Osteocyte (in vitro differentiated cells): ENCODE data around the gene CD72. TPM values are rescaled to one million over a fixed set of nuclear protein-coding genes. Genes with fewer than 3 reads are reported as not detected.
"Not testable (repeated sequence)": the region's sequence is repeated elsewhere in the genome, so short reads cannot be mapped to it uniquely, and the experiment has no call there.

Experiments
- DNase-seq: peaks from one replicate; pipeline ENCODE4 v3.0.0; 2021; ENCODE audit warnings: mixed read lengths; ENCODE audit not compliant: unreplicated experiment; ENCODE audit errors: extremely low spot score
- H3K27ac Mint-ChIP-seq: one replicate; pipeline ENCODE4 v1.8.0; 2021; ENCODE audit warnings: mild to moderate bottlenecking, mixed read lengths; ENCODE audit not compliant: unreplicated experiment
- H3K27me3 Mint-ChIP-seq: one replicate; pipeline ENCODE4 v1.8.0; 2021; ENCODE audit warnings: mixed read lengths; ENCODE audit not compliant: unreplicated experiment
- H3K36me3 Mint-ChIP-seq: one replicate; pipeline ENCODE4 v1.8.0; 2021; ENCODE audit warnings: mixed read lengths; ENCODE audit not compliant: unreplicated experiment
- H3K4me1 Mint-ChIP-seq: one replicate; pipeline ENCODE4 v1.8.0; 2021; ENCODE audit warnings: mixed read lengths; ENCODE audit not compliant: unreplicated experiment
- H3K4me3 Mint-ChIP-seq: one replicate; pipeline ENCODE4 v1.8.0; 2021; ENCODE audit warnings: mild to moderate bottlenecking, moderate library complexity, mixed read lengths; ENCODE audit not compliant: unreplicated experiment
- H3K9me3 Mint-ChIP-seq: one replicate; pipeline ENCODE4 v1.8.0; 2021; ENCODE audit warnings: mixed read lengths; ENCODE audit not compliant: unreplicated experiment
- CTCF ChIP-seq: fragments of 200-600 bp; sonication (generic); IDR thresholded peaks from 2 replicates; pipeline ENCODE4 v1.5.0; 2021; ENCODE audit warnings: antibody characterized with exemption, mild to moderate bottlenecking, moderate library complexity
- total RNA-seq: library from RNA; stranded (reverse); gene quantifications from 2 replicates; pipeline ENCODE4 v1.2.1, GENCODE V29; 2021

Gene CD72
- total RNA-seq, 1 donor from 2014 or later, result 0.91 TPM

GRCh38 chr9:35649431-35650340 lies 31.5 kb upstream of the CD72 start:
- Mint-ChIP-seq H3K4me3 (no peak overlapping the region), H3K4me1 (peaks cover 9% of the 10 kb centered on the region), H3K27ac (no peak overlapping the region), H3K9me3 (no peaks in the 10 kb centered on the region), H3K36me3 (no peaks in the 10 kb centered on the region), H3K27me3 (no peaks in the 10 kb centered on the region)
- no peak for DNase-seq
- TF ChIP-seq CTCF, result no peak

GRCh38 chr9:35646533-35647265 lies 28.5 kb upstream of the CD72 start:
- peak; percentile 98 for DNase-seq

GRCh38 chr9:35646153-35646532 lies 27.9 kb upstream of the CD72 start:
- no peak for DNase-seq
- Mint-ChIP-seq H3K27ac (peak overlapping the region; percentile 93), H3K36me3 (no peaks in the 10 kb centered on the region), H3K9me3 (no peaks in the 10 kb centered on the region), H3K4me3 (peak overlapping the region; percentile 85), H3K4me1 (peaks cover 9% of the 10 kb centered on the region), H3K27me3 (no peaks in the 10 kb centered on the region)
- TF ChIP-seq CTCF, result no peak

More at GRCh38 chr9:35646533-35647265, 28.5 kb upstream of the CD72 start:
- peaks cover 9% of the 10 kb centered on the region for H3K4me1 Mint-ChIP-seq
- H3K27me3 Mint-ChIP-seq, result no peaks in the 10 kb centered on the region
- H3K36me3 Mint-ChIP-seq, result no peaks in the 10 kb centered on the region
- peak overlapping the region; percentile 93 for H3K27ac Mint-ChIP-seq
- no peaks in the 10 kb centered on the region for H3K9me3 Mint-ChIP-seq
- peak; percentile 92 for TF ChIP-seq CTCF
- peak overlapping the region; percentile 85 for H3K4me3 Mint-ChIP-seq

- DNase-seq, H3K9me3 Mint-ChIP-seq, H3K36me3 Mint-ChIP-seq, H3K27me3 Mint-ChIP-seq, H3K4me1 Mint-ChIP-seq: not testable (repeated sequence)
- H3K27ac Mint-ChIP-seq, result peak overlapping the region; percentile 93
- H3K4me3 Mint-ChIP-seq, result peak overlapping the region; percentile 85
Observed at GRCh38 chr9:35645736-35646135, 27.5 kb upstream of the CD72 start.

- TF ChIP-seq CTCF, result no peak
- Mint-ChIP-seq H3K4me1 (peaks cover 15% of the 10 kb centered on the region), H3K4me3 (no peak overlapping the region), H3K27me3 (peaks cover under 1% of the 10 kb centered on the region), H3K36me3 (peaks cover 4% of the 10 kb centered on the region), H3K9me3 (no peaks in the 10 kb centered on the region), H3K27ac (no peak overlapping the region)
- no peak for DNase-seq
Observed at GRCh38 chr9:35643046-35643445, 24.8 kb upstream of the CD72 start.

GRCh38 chr9:35641478-35641877 lies 23.3 kb upstream of the CD72 start:
- not testable (repeated sequence) for H3K27ac Mint-ChIP-seq, H3K36me3 Mint-ChIP-seq, H3K4me3 Mint-ChIP-seq, H3K9me3 Mint-ChIP-seq, DNase-seq
- Mint-ChIP-seq H3K4me1 (peaks cover 11% of the 10 kb centered on the region), H3K27me3 (peaks cover 12% of the 10 kb centered on the region)

GRCh38 chr9:35640431-35640830 lies 22.2 kb upstream of the CD72 start:
- not testable (repeated sequence) for H3K27ac Mint-ChIP-seq, DNase-seq, H3K9me3 Mint-ChIP-seq, H3K36me3 Mint-ChIP-seq, H3K4me3 Mint-ChIP-seq, H3K4me1 Mint-ChIP-seq
- H3K27me3 Mint-ChIP-seq, result peaks cover 21% of the 10 kb centered on the region
